Upper lobe of left lung (tissue), 6 donors: ENCODE measurements around the gene SST. TPM values are rescaled to one million over a fixed set of nuclear protein-coding genes. Genes with fewer than 3 reads are reported as not detected.
"Not testable (repeated sequence)": the region's sequence is repeated elsewhere in the genome, so short reads cannot be mapped to it uniquely, and the experiment has no call there.

Experiments used
- ATAC-seq, 2 donors: fragments of 200-7000 bp; cut with Tn5 transposase; one replicate each; pipeline ENCODE4 v1.9.1; 2022; ENCODE audit warnings: mild to moderate bottlenecking in 2 of 2, moderate library complexity in 2 of 2; ENCODE audit not compliant: low FRiP score in 2 of 2
- DNase-seq, 2 donors: peaks; one replicate each; pipeline ENCODE4 v3.0.0-alpha.2; 2019 to 2020
- H3K27ac ChIP-seq, 4 donors: fragments of 200-600 bp; sonication (generic); one replicate each; pipeline ENCODE4 v1.5.1; 2016 to 2019
- H3K27me3 ChIP-seq, 4 donors: fragments of 200-600 bp; sonication (generic); one replicate each; pipeline ENCODE4 v1.5.1; 2017 to 2019
- H3K36me3 ChIP-seq, 4 donors: fragments of 200-600 bp; sonication (generic); one replicate each; pipeline ENCODE4 v1.5.1; 2016 to 2019
- H3K4me1 ChIP-seq, 4 donors: fragments of 200-600 bp; sonication (generic); one replicate each; pipeline ENCODE4 v1.5.1; 2018 to 2019
- H3K4me3 ChIP-seq, 4 donors: fragments of 200-600 bp; sonication (generic); one replicate each; pipeline ENCODE4 v1.5.1; 2017 to 2019; ENCODE audit warnings: mild to moderate bottlenecking in 2 of 4, moderate library complexity in 1 of 4
- H3K9me3 ChIP-seq, 4 donors: fragments of 200-600 bp; sonication (generic); one replicate each; pipeline ENCODE4 v1.5.1; 2018 to 2019
- CTCF ChIP-seq, 6 experiments: fragments of 450-650 bp in 4 of 6; fragments of 200-600 bp in 2 of 6; sonication (generic) in 2 of 6; IDR thresholded peaks; one replicate each; pipeline ENCODE4 v1.5.1; 2016 to 2019; ENCODE audit warnings: antibody characterized with exemption in 6 of 6
- EP300 ChIP-seq, 4 donors: sonication (generic); formaldehyde crosslinking; IDR thresholded peaks; one replicate each; pipeline ENCODE4 v1.5.1; 2017; ENCODE audit warnings: antibody characterized with exemption in 4 of 4, control low read depth in 2 of 4
- POLR2A ChIP-seq, 4 donors: fragments of 450-650 bp; IDR thresholded peaks; one replicate each; pipeline ENCODE4 v1.5.1; 2016 to 2017; ENCODE audit warnings: antibody characterized with exemption in 4 of 4, mild to moderate bottlenecking in 2 of 4
- POLR2AphosphoS5 ChIP-seq, 2 donors: sonication (generic); formaldehyde crosslinking; IDR thresholded peaks; one replicate each; pipeline ENCODE4 v1.5.1; 2017; ENCODE audit warnings: antibody characterized with exemption in 2 of 2
- WGBS, 2 donors: methylation state at CpG; one replicate each; pipeline ENCODE4 v1.1.5; 2017 to 2018; 5-methylcytosine and 5-hydroxymethylcytosine counted together
- total RNA-seq, 6 donors: library from RNA; depleted of rRNA in 4 of 6; stranded (reverse); fragments of >200 nt in 4 of 6; gene quantifications; one replicate each; pipeline versions ENCODE4 v1.1.0 to v1.2.1, GENCODE V29; 2016 to 2021
- donor health status: DM: no; HTN: no; CAD: no; lungs with moderate emphysema.
- donor health status: DM: no; HTN: yes; CAD: no; lungs with severe emphysema.

Gene SST
- total RNA-seq, 6 donors from 2014 or later, result not detected

- 84 to 89% methylated on average over 5 of the region's 5 CpGs for WGBS, 2 donors
Measured at GRCh38 chr3:187686621-187687273, 16.6 kb upstream of the SST start.

GRCh38 chr3:187685948-187686347 is 15.8 kb upstream of the SST start:
- H3K27me3 ChIP-seq, result no peaks in the 10 kb centered on the region
- H3K27ac ChIP-seq, result no peak overlapping the region
- H3K9me3 ChIP-seq, result peaks cover 0 to 9% (median 5%) of the 10 kb centered on the region in 4 donors
- no peak overlapping the region for H3K4me3 ChIP-seq
- TF ChIP-seq POLR2AphosphoS5 (IDR thresholded peaks at IDR 0.05), result no peak
- no peak for TF ChIP-seq POLR2A (IDR thresholded peaks at IDR 0.05)
- no peak for TF ChIP-seq CTCF (IDR thresholded peaks at IDR 0.05)
- TF ChIP-seq EP300 (IDR thresholded peaks at IDR 0.05), result no peak
- H3K36me3 ChIP-seq, result no peaks in the 10 kb centered on the region
- ATAC-seq, result no peak
- no peak for DNase-seq
- H3K4me1 ChIP-seq, result no peaks in the 10 kb centered on the region
- WGBS, 2 donors, result 88 to 92% methylated on average over 7 of the region's 7 CpGs

More at GRCh38 chr3:187686621-187687273, 16.6 kb upstream of the SST start:
- no peaks in the 10 kb centered on the region for H3K36me3 ChIP-seq
- DNase-seq (no peak), ATAC-seq (no peak)
- H3K27me3 ChIP-seq, result no peaks in the 10 kb centered on the region
- H3K4me1 ChIP-seq, result no peaks in the 10 kb centered on the region
- no peak overlapping the region for H3K4me3 ChIP-seq
- H3K9me3 ChIP-seq, result peaks cover 0 to 9% (median 5%) of the 10 kb centered on the region in 4 donors
- TF ChIP-seq POLR2A (IDR thresholded peaks at IDR 0.05) (no peak), EP300 (IDR thresholded peaks at IDR 0.05) (no peak), POLR2AphosphoS5 (IDR thresholded peaks at IDR 0.05) (no peak), CTCF (IDR thresholded peaks at IDR 0.05) (no peak)
- H3K27ac ChIP-seq, result no peak overlapping the region

- DNase-seq, result no peak
- ATAC-seq, result no peak
Measured at GRCh38 chr3:187684880-187685279, 14.7 kb upstream of the SST start.

GRCh38 chr3:187684444-187684843 is 14.2 kb upstream of the SST start:
- H3K4me1 ChIP-seq, result peaks cover 0 to 2% (median 0%) of the 10 kb centered on the region in 4 donors
- peaks cover 0 to 9% (median 5%) of the 10 kb centered on the region in 4 donors for H3K9me3 ChIP-seq
- no peak for DNase-seq
- H3K36me3 ChIP-seq, result no peaks in the 10 kb centered on the region
- ATAC-seq, result no peak
- H3K27me3 ChIP-seq, result no peaks in the 10 kb centered on the region
- H3K27ac ChIP-seq, result no peak overlapping the region
- no peak overlapping the region for H3K4me3 ChIP-seq
- TF ChIP-seq CTCF (IDR thresholded peaks at IDR 0.05) (no peak), EP300 (IDR thresholded peaks at IDR 0.05) (no peak), POLR2AphosphoS5 (IDR thresholded peaks at IDR 0.05) (no peak), POLR2A (IDR thresholded peaks at IDR 0.05) (no peak)
- 91 to 94% methylated on average over 1 of the region's 1 CpG for WGBS, 2 donors

More at GRCh38 chr3:187684880-187685279, 14.7 kb upstream of the SST start:
- Histone ChIP-seq H3K4me1 (no peaks in the 10 kb centered on the region), H3K9me3 (peaks cover 0 to 9% (median 5%) of the 10 kb centered on the region in 4 donors), H3K27me3 (no peaks in the 10 kb centered on the region), H3K27ac (no peak overlapping the region), H3K4me3 (no peak overlapping the region), H3K36me3 (no peaks in the 10 kb centered on the region)
- 64 to 73% methylated on average over 2 of the region's 2 CpGs for WGBS, 2 donors
- TF ChIP-seq POLR2A (IDR thresholded peaks at IDR 0.05), result no peak
- TF ChIP-seq CTCF (IDR thresholded peaks at IDR 0.05), result no peak
- no peak for TF ChIP-seq POLR2AphosphoS5 (IDR thresholded peaks at IDR 0.05)
- no peak for TF ChIP-seq EP300 (IDR thresholded peaks at IDR 0.05)

GRCh38 chr3:187681756-187682155 is 11.6 kb upstream of the SST start:
- WGBS, 2 donors, result 84 to 89% methylated on average over 8 to 11 of the region's 11 CpGs
- not testable (repeated sequence) for H3K36me3 ChIP-seq, DNase-seq, H3K4me1 ChIP-seq, H3K9me3 ChIP-seq, H3K27me3 ChIP-seq, ATAC-seq, H3K27ac ChIP-seq, H3K4me3 ChIP-seq
